IPS DF 4.7 (cell line): ENCODE data around the gene TNFAIP8L2.
A peak's percentile ranks its signal among the peaks of the same experiment; 100 is the strongest.

ENCODE experiments used
- DNase-seq: peaks from one replicate; pipeline ENCODE4 v3.0.0-alpha.2; 2013; ENCODE audit warnings: low spot score; ENCODE audit errors: extremely low read depth

The TNFAIP8L2 gene

DNA sequence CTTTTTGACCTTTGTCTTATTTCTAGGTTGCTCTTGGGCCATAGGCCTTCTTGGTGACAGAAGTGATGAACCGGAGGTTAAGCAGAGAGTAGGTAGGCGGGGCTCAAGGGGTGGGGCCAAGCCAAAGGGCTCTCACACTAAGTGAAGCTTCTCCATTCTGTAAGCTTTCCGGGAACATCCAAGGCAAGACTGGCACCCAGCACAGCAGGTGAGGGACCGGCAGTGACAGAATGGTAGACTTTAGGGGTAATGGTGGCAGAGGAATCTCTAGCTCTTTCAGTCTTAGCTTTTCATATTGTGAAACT, at the start of gene TNFAIP8L2:
TNFAIP8L2 (plus strand) TSS at position 135 of the 305 bp plus-strand sequence. CDS start 2,049 bp downstream, outside the sequence.
- DNase-seq = no peak

DNA sequence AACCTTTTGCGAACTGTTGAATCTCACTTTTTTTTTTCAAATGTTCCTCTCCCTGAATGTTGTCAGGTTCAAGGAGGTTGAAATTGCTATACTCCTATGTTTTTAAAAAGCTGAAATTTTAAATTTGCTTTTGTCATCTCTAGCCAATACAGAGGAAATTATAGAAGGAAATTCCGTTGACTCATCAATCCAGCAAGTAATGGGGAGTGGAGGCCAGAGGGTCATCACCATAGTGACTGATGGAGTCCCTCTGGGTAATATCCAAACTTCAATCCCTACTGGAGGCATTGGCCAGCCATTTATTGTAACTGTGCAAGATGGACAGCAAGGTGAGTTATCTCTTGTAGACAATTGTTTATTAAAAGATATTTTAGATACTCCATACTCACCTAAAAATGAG, 49.6 kb upstream of the TNFAIP8L2 start:
- DNase-seq = no peak

DNA sequence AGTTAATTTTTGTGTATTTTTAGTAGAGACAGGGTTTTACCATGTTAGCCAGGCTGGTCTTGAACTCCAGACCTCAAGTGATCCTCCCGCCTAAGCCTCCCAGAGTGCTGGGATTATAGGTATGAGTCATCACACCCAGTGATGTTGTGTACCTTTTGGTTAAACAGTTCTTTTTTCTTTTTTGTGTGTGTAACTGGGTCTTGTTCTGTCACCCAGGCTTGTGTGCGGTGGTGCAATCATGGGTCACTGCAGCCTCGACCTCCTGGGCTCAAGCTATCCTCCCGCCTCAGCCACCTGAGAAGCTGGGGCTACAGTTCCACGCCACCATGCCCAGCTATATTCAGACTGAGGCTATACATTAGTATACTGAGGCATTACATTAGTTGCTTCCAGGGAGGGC, 48.1 kb upstream of the TNFAIP8L2 start:
- DNase-seq = no peak

DNA sequence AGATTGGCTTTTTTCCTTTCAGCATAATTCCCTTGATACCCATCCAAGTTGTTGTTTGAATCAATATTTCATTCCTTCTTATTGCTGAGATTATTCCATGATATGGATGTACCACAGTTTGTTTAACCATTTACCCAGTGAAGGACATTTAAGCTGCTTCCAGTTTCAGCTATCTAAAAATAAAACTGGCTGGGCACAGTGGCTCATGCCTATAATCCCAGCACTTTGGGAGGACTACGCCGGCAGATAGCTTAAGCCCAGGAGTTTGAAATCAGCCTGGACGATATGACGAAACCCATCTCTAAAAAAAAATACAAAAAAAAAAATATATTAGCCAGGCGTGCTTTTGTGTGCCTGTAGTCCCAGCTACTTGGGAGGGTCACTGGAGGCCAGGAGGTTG, 42.6 kb upstream of the TNFAIP8L2 start:
- no peak for DNase-seq

DNA sequence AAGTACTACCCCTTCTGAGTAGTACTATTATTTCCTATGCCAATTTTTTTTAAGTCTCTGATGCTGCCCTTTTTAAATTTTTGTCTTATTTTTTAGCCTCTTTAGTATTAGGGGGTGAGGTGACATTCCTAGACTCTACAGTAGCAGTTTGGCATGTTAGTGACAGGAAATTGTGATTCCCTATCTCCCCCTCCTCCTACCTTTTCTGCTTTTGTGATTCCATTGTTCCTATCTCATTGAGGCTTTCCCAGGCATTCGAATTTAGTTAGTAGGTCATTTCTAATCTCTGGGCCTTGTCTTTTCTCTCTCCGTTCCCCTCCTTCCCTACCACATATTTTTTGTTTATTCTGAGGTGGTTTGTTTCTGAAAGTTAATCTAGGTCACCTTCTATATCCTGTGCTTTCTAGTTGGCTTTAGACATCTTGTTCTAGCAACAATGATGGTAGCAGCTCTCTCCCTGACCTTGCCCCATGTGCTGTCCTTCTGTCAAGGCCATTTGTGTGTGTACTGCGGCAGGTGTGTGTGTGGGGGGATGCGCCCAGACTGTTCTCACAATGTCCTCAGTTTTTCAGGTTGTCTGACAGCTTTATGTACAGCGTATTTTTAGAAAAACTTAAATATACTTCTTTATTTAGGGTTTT, 31.6 kb upstream of the TNFAIP8L2 start:
- DNase-seq = no peak

- no peak for DNase-seq
These were observed 27.6 kb upstream of the TNFAIP8L2 start for GRCh38 chr1:151128800-151129199.

GRCh38 chr1:151130987-151131586, 25.4 kb upstream of the TNFAIP8L2 start:
- DNase-seq = peak; percentile 75

- DNase-seq = no peak
These were observed 24.6 kb upstream of the TNFAIP8L2 start for GRCh38 chr1:151131701-151132334.

DNA sequence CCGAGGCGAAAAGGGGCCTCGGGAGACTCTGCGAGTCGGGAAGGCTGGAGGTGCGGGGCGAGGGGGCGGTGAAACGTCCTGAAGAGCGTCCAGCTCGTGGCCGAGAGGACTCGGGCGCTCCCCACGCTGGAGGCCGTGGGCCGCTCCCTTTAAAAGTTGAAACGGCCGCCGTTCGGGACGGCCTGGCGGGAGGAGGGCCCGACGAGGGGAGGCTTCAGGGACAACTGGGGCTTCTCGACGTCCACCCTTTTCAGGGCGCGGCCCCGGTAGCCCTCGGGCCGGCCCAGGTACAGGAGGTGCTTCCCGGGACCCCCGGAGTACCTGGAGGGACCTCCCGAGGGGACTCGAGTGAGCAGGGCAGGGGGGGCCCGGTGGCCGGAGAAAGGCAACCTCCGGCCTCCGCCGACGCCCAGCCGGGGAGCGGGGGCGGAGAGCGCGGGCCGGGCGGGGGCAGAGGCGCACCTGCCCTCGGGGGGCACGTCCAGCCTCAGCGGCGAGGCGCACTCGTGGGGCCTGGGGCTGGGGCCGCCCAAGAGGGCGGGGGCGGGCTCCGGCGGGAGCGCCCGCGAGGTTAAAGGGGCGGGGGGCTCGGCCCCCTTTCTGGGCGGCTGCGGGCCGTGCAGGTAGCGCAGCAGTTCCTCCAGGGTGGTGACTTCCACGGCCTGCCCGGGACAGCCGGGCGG, 24.0 kb upstream of the TNFAIP8L2 start:
- DNase-seq = no peak

- no peak for DNase-seq
These were observed 23.2 kb upstream of the TNFAIP8L2 start for GRCh38 chr1:151133018-151133806.

DNA sequence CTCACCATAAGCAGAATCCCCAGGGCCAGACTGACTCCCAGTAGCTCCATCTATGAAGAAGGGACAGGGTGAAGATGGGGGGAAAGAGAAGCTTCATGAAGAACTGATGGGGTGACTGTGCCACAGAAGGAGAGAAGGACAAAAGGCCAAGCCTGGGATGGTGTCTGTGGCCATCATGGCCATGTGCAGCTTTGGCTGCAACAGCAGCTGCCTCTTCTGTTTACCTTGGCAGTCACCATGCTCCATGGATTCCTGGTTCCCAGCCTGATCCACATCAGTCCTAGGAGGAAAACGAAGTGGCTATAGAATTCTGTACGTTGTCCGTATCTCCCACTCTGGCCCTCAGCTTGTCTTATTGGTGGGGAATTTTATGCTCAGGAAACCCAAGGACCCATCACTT, 22.1 kb upstream of the TNFAIP8L2 start:
- no peak for DNase-seq

DNA sequence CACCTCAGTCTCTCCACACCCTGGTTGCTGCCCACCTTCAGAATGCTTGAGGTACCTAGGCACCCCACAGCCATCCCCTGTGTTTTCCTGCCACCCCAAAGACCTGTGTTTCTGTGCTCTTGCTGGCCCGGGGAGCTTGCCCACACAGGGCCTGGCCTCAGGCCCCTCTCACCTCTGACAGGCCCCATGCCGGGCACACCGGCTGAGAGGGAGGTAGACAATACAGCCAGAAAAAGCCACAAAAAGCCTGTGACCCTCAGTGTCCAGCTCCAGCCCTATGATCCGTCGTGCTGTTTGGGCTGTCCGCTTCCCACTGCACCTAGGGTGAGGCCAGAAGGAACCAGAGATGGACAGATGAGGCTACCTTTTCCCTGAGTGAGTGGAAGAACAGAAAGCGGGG, 21.5 kb upstream of the TNFAIP8L2 start:
- no peak for DNase-seq

GRCh38 chr1:151135433-151136385, 20.7 kb upstream of the TNFAIP8L2 start:
- DNase-seq = no peak

GRCh38 chr1:151137789-151138188, 18.7 kb upstream of the TNFAIP8L2 start:
- no peak for DNase-seq

- DNase-seq = no peak
These were observed 13.9 kb upstream of the TNFAIP8L2 start for GRCh38 chr1:151142411-151143056.

- no peak for DNase-seq
These were observed 13.4 kb upstream of the TNFAIP8L2 start for GRCh38 chr1:151143057-151143435.

GRCh38 chr1:151143986-151144385, 12.5 kb upstream of the TNFAIP8L2 start:
- DNase-seq = no peak

GRCh38 chr1:151144474-151145303, 11.8 kb upstream of the TNFAIP8L2 start:
- no peak for DNase-seq
